ENCODE measurements around the gene ATP2B3. TPM values are rescaled to one million over a fixed set of nuclear protein-coding genes. Genes with fewer than 3 reads are reported as not detected.

Gene ATP2B3
- polyA plus RNA-seq, 3 donors = 0.01 TPM; not detected in 2

DNA sequence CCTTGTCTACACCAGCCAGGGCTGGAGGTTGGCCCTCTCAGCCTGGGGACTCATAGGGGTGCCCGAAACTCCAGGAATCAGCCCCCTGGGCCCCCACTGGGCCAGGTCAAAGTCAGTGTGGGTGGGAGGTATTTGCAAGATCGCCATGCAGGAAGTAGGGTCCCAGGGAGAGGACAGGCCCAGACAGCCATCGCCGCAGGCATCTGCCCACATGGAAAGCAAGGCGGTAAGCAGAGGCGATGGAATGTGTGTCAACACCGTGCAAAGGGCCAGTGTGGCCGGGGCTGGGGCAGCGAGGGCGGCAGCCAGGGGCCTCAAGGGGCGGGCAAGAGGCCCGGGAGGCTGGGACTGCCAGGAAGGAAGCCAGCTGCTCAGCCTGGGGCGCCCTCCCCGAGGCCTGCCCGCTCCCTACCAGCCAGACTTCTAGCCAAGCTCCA lies 110.3 kb downstream of the ATP2B3 start:
- Histone ChIP-seq H3K27me3 (ENCODE audit: control insufficient read depth in 2 of 2, insufficient read depth in 2 of 2, low read length in 2 of 2) (no peaks in the 10 kb centered on the region), H3K79me2 (ENCODE audit: insufficient read depth, low read length) (no peaks in the 10 kb centered on the region), H3K9me3 (replicated peaks in 1 of 2; ENCODE audit: control insufficient read depth in 1 of 2, insufficient read depth in 1 of 2, low read length in 2 of 2) (peaks cover 0 to 14% of the 10 kb centered on the region in 2 donors), H3K4me1 (ENCODE audit: control insufficient read depth in 1 of 2, insufficient read depth in 2 of 2, low read length in 2 of 2) (no peaks in the 10 kb centered on the region), H3K4me2 (replicated peaks; ENCODE audit: extremely low read depth, low read length, poor library complexity, severe bottlenecking) (no peak overlapping the region), H3K4me3 (replicated peaks in 1 of 3; ENCODE audit: low read depth in 2 of 3, low read length in 3 of 3) (no peak overlapping the region), H3K27ac (ENCODE audit: low read depth in 1 of 2, low read length in 2 of 2) (no peak overlapping the region), H2AFZ (ENCODE audit: insufficient read depth, low read depth, low read length, poor library complexity, severe bottlenecking) (no peak overlapping the region), H3K36me3 (replicated peaks in 1 of 2; ENCODE audit: control insufficient read depth in 1 of 2, insufficient read depth in 2 of 2, low read length in 2 of 2) (no peaks in the 10 kb centered on the region), H3K9ac (ENCODE audit: insufficient read depth, low read length, poor library complexity, severe bottlenecking) (no peak overlapping the region), H4K20me1 (ENCODE audit: insufficient read depth, low read length) (no peaks in the 10 kb centered on the region)
- intact Hi-C loops (cut with micrococcal nuclease) = no loop called here
- Mint-ChIP-seq H3K36me3 (no peaks in the 10 kb centered on the region), H3K9me3 (peaks cover 0 to 21% (median 8%) of the 10 kb centered on the region in 7 donors), H3K4me1 (no peaks in the 10 kb centered on the region), H3K27ac (no peak overlapping the region), H3K27me3 (ENCODE audit: low read depth in 3 of 3) (peaks cover 2 to 6% (median 4%) of the 10 kb centered on the region in 3 donors), H3K4me3 (no peak overlapping the region)
- no peak for TF ChIP-seq CTCF (IDR thresholded peaks at IDR 0.05)
- 50% methylated on average over 6 of the region's 15 CpGs for WGBS (ENCODE audit: insufficient coverage)
- DNase-seq = no peak

DNA sequence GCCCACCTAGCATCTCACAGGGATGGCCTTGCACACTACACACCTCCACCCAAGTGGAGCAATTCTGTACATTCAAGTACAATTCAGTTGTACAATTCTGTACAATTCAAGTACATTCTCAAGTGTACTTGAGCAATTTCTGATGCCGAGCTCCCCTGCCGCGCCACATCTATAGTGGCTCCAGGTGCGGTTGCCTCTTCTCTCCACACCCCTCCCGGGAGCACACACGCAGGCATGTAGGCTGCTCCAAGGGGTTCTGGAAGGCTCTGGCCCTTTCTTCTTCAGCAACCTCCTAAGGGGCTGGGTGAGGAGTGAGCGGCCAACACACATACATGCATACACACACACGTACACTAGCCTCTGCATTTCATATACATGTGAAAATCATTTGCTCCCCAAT lies 110.7 kb downstream of the ATP2B3 start:
- H4K20me1 ChIP-seq (ENCODE audit: insufficient read depth, low read length) = no peaks in the 10 kb centered on the region
- no peaks in the 10 kb centered on the region for H3K36me3 Mint-ChIP-seq
- H3K27ac Mint-ChIP-seq = no peak overlapping the region
- TF ChIP-seq CTCF (IDR thresholded peaks at IDR 0.05) = no peak
- peaks cover 0 to 14% of the 10 kb centered on the region in 2 donors for H3K9me3 ChIP-seq (replicated peaks in 1 of 2; ENCODE audit: control insufficient read depth in 1 of 2, insufficient read depth in 1 of 2, low read length in 2 of 2)
- peaks cover 2 to 6% (median 4%) of the 10 kb centered on the region in 3 donors for H3K27me3 Mint-ChIP-seq (ENCODE audit: low read depth in 3 of 3)
- H3K27me3 ChIP-seq (ENCODE audit: control insufficient read depth in 2 of 2, insufficient read depth in 2 of 2, low read length in 2 of 2) = no peaks in the 10 kb centered on the region
- no peak overlapping the region for H3K4me2 ChIP-seq (replicated peaks; ENCODE audit: extremely low read depth, low read length, poor library complexity, severe bottlenecking)
- no CpG with 5 or more reads among the region's 8 CpGs for WGBS (ENCODE audit: insufficient coverage)
- H3K9ac ChIP-seq (ENCODE audit: insufficient read depth, low read length, poor library complexity, severe bottlenecking) = no peak overlapping the region
- DNase-seq = no peak
- no peaks in the 10 kb centered on the region for H3K4me1 Mint-ChIP-seq
- H3K9me3 Mint-ChIP-seq = peaks cover 0 to 21% (median 10%) of the 10 kb centered on the region in 7 donors
- intact Hi-C loops (cut with micrococcal nuclease) = no loop called here
- no peaks in the 10 kb centered on the region for H3K4me1 ChIP-seq (ENCODE audit: control insufficient read depth in 1 of 2, insufficient read depth in 2 of 2, low read length in 2 of 2)
- no peaks in the 10 kb centered on the region for H3K79me2 ChIP-seq (ENCODE audit: insufficient read depth, low read length)
- no peaks in the 10 kb centered on the region for H3K36me3 ChIP-seq (replicated peaks in 1 of 2; ENCODE audit: control insufficient read depth in 1 of 2, insufficient read depth in 2 of 2, low read length in 2 of 2)
- no peak overlapping the region for H3K27ac ChIP-seq (ENCODE audit: low read depth in 1 of 2, low read length in 2 of 2)
- H2AFZ ChIP-seq (ENCODE audit: insufficient read depth, low read depth, low read length, poor library complexity, severe bottlenecking) = no peak overlapping the region
- no peak overlapping the region for H3K4me3 ChIP-seq (replicated peaks in 1 of 3; ENCODE audit: low read depth in 2 of 3, low read length in 3 of 3)
- no peak overlapping the region for H3K4me3 Mint-ChIP-seq

All from CD14-positive monocyte (primary cell).